SK-N-SH (cell line): ENCODE data around the gene MPHOSPH9. TPM values are rescaled to one million over a fixed set of nuclear protein-coding genes. Genes with fewer than 3 reads are reported as not detected.
"Not testable (repeated sequence)": the region's sequence is repeated elsewhere in the genome, so short reads cannot be mapped to it uniquely, and the experiment has no call there.

Experiments
- CTCF ChIA-PET: fragments of 300-600, 350-600 bp; formaldehyde crosslinking; extraction: SDS; loops from one replicate; lab custom pipeline; 2021; lab: Yijun Ruan, JAX
- POLR2A ChIA-PET: fragments of 350-600 bp; sonication (Branson Sonifier 250); formaldehyde crosslinking; extraction: SDS; loops from one replicate; lab custom pipeline; 2020; ENCODE audit warnings: antibody characterized with exemption, inconsistent platforms; lab: Yijun Ruan, JAX
- DNase-seq: peaks from one replicate; pipeline ENCODE4 v3.0.0; 2012
- H2AFZ ChIP-seq: fragments of 200-600 bp; sonication (generic); 2 replicates; pipeline ENCODE4 v1.8.1; 2016; ENCODE audit warnings: antibody characterized with exemption, mild to moderate bottlenecking, low read depth
- H3F3A ChIP-seq: fragments of 200-600 bp; sonication (generic); replicated peaks from 2 replicates; pipeline ENCODE3; 2016; ENCODE audit warnings: antibody characterized with exemption, mild to moderate bottlenecking; ENCODE audit not compliant: insufficient read depth
- H3K27ac ChIP-seq, 2 experiments: fragments of 200-500 bp in 1 of 2; fragments of 200-600 bp in 1 of 2; sonication (Bioruptor generic) in 1 of 2; sonication (generic), shearing (Covaris generic) in 1 of 2; 2 replicates each; pipeline versions ENCODE4 v1.5.1 to v1.6.1; 2014 to 2016; ENCODE audit warnings: low read depth in 2 of 2, inconsistent platforms in 1 of 2, low read length in 1 of 2, mild to moderate bottlenecking in 1 of 2, mixed read lengths in 1 of 2
- H3K27me3 ChIP-seq: fragments of 200-600 bp; sonication (generic), shearing (Covaris generic); 2 replicates; pipeline ENCODE4 v1.6.1; 2016; ENCODE audit warnings: mixed run types; ENCODE audit not compliant: insufficient read depth
- H3K36me3 ChIP-seq, 2 experiments: fragments of 200-500 bp in 1 of 2; fragments of 200-600 bp in 1 of 2; sonication (Bioruptor generic) in 1 of 2; sonication (generic) in 1 of 2; replicated peaks in 1 of 2; 2 replicates each; pipeline versions ENCODE3 to v1.5.1; 2014 to 2016; ENCODE audit warnings: low read length in 1 of 2, mild to moderate bottlenecking in 1 of 2; ENCODE audit not compliant: insufficient read depth in 2 of 2, control insufficient read depth in 1 of 2
- H3K4me1 ChIP-seq, 2 experiments: fragments of 200-500 bp in 1 of 2; fragments of 200-600 bp in 1 of 2; sonication (Bioruptor generic) in 1 of 2; sonication (generic), shearing (Covaris generic) in 1 of 2; 2 replicates each; pipeline versions ENCODE4 v1.5.1 to v1.6.1; 2014 to 2016; ENCODE audit warnings: low read depth in 1 of 2, low read length in 1 of 2, mixed run types in 1 of 2; ENCODE audit not compliant: insufficient read depth in 2 of 2, control insufficient read depth in 1 of 2
- H3K4me2 ChIP-seq: fragments of 200-600 bp; sonication (generic), shearing (Covaris generic); 2 replicates; pipeline ENCODE4 v1.6.1; 2017; ENCODE audit warnings: mixed run types
- H3K4me3 ChIP-seq, 2 experiments: fragments of 200-500 bp in 1 of 2; fragments of 200-600 bp in 1 of 2; sonication (Bioruptor generic) in 1 of 2; sonication (generic), shearing (Covaris generic) in 1 of 2; 2 replicates each; pipeline versions ENCODE4 v1.5.1 to v1.8.1; 2014 to 2016; ENCODE audit warnings: low read depth in 2 of 2, inconsistent platforms in 1 of 2, low read length in 1 of 2, mild to moderate bottlenecking in 1 of 2, mixed read lengths in 1 of 2, moderate library complexity in 1 of 2
- H3K79me2 ChIP-seq: fragments of 200-600 bp; sonication (generic); 2 replicates; pipeline ENCODE4 v1.8.1; 2017; ENCODE audit warnings: mild to moderate bottlenecking; ENCODE audit not compliant: insufficient read depth
- H3K9ac ChIP-seq: fragments of 200-600 bp; sonication (generic); 2 replicates; pipeline ENCODE4 v1.6.1; 2017; ENCODE audit warnings: mixed run types
- H3K9me2 ChIP-seq: fragments of 200-600 bp; sonication (generic); 2 replicates; pipeline ENCODE4 v1.6.1; 2017; ENCODE audit warnings: mixed run types
- H3K9me3 ChIP-seq: fragments of 200-600 bp; sonication (generic); 2 replicates; pipeline ENCODE4 v1.6.1; 2017; ENCODE audit warnings: mixed run types, mild to moderate bottlenecking, moderate library complexity
- H4K20me1 ChIP-seq: fragments of 200-600 bp; sonication (generic); 2 replicates; pipeline ENCODE4 v1.6.1; 2017; ENCODE audit warnings: mild to moderate bottlenecking, mixed run types; ENCODE audit not compliant: insufficient read depth
- ELF1 ChIP-seq: IDR thresholded peaks from 2 replicates; pipeline ENCODE4 v1.4.0; 2012
- EP300 ChIP-seq, 2 experiments: IDR thresholded peaks; 2 replicates each; pipeline versions ENCODE4 v1.4.0 to v1.6.1; 2012; ENCODE audit warnings: borderline replicate concordance in 1 of 2, low read depth in 1 of 2, low read length in 1 of 2
- FOSL2 ChIP-seq: IDR thresholded peaks from 2 replicates; pipeline ENCODE4 v1.4.0; 2012; ENCODE audit warnings: low read depth, mild to moderate bottlenecking, moderate library complexity, borderline replicate concordance
- FOXJ3 ChIP-seq: sonication (generic); formaldehyde crosslinking; IDR thresholded peaks from 2 replicates; pipeline ENCODE4 v1.5.1; 2020; ENCODE audit warnings: mild to moderate bottlenecking, missing genetic modification reagents
- JUND ChIP-seq: IDR thresholded peaks from 2 replicates; pipeline ENCODE4 v1.4.0; 2012
- MEF2A ChIP-seq: IDR thresholded peaks from 2 replicates; pipeline ENCODE4 v1.4.0; 2012; ENCODE audit warnings: low read depth, borderline replicate concordance
- POLR2AphosphoS5 ChIP-seq: IDR thresholded peaks from 2 replicates; pipeline ENCODE4 v1.6.1; 2012; ENCODE audit warnings: low read depth, low read length
- RAD21 ChIP-seq: IDR thresholded peaks from 2 replicates; pipeline ENCODE4 v1.6.1; 2012; ENCODE audit warnings: mild to moderate bottlenecking, low read length
- RXRA ChIP-seq: IDR thresholded peaks from 2 replicates; pipeline ENCODE4 v1.4.0; 2012; ENCODE audit warnings: low read depth, mild to moderate bottlenecking, borderline replicate concordance
- SMC3 ChIP-seq: IDR thresholded peaks from 2 replicates; pipeline ENCODE4 v1.6.1; 2012; ENCODE audit warnings: low read depth, low read length, improper control_type of control experiment
- YY1 ChIP-seq: IDR thresholded peaks from 2 replicates; pipeline ENCODE4 v1.4.0; 2012; ENCODE audit warnings: low read depth, mild to moderate bottlenecking
- WGBS: methylation state at CpG from one replicate; pipeline ENCODE4 v1.1.6; 2017; ENCODE audit warnings: low lambda C conversion rate; 5-methylcytosine and 5-hydroxymethylcytosine counted together
- polyA plus RNA-seq, 3 experiments: library from polyadenylated mRNA; depleted of rRNA; stranded (reverse); fragments of >200 nt; gene quantifications; 2 replicates each; pipeline ENCODE4 v1.2.3, GENCODE V29; 2012
- TF ChIP-seq, protein P1 (sequence below): fragments of 150-350 bp; IDR thresholded peaks from 2 replicates; pipeline ENCODE4 v1.6.1; 2016; ENCODE audit warnings: mild to moderate bottlenecking, low read depth, low read length
- TF ChIP-seq, protein P2 (sequence below): IDR thresholded peaks from 2 replicates; pipeline ENCODE4 v1.4.0; 2012; ENCODE audit warnings: low read depth, borderline replicate concordance
- TF ChIP-seq, protein P3 (sequence below): fragments of 200-600 bp; sonication (generic); IDR thresholded peaks from 2 replicates; pipeline ENCODE4 v1.6.1; 2017; ENCODE audit warnings: antibody characterized with exemption, mild to moderate bottlenecking, moderate library complexity

MPHOSPH9 gene
- polyA plus RNA-seq, 1 of the 3 experiments (the other 2 are of a cell fraction): 9.0 TPM

DNA sequence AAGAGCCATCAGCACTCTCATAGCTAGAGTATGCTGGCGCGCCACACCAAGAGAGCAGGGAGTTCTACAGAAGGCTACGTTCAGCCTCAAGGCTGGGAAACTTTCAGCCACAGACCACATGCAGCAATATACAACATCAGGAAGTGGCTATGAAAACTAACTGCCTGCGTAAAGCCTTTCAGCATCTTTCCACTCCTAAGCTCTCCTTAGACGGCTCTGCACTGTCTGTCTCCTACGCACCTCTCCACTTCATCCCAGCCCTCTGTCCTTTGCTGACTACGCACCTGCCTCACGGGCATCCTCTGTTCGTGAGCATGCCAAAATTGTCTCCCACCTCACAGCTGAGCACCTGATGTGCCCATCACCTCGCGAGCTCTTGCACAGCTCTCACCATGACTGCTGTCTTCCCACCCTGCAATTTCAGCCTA lies 9.7 kb downstream of the MPHOSPH9 start:
- POLR2A ChIA-PET: interaction anchor here (0.6 to 1.9 kb wide), 2 partner anchors 9 to 11 kb away, joined by 3 to 9 read pairs; partner anchors contain the start of genes MPHOSPH9 and MTRFR

DNA sequence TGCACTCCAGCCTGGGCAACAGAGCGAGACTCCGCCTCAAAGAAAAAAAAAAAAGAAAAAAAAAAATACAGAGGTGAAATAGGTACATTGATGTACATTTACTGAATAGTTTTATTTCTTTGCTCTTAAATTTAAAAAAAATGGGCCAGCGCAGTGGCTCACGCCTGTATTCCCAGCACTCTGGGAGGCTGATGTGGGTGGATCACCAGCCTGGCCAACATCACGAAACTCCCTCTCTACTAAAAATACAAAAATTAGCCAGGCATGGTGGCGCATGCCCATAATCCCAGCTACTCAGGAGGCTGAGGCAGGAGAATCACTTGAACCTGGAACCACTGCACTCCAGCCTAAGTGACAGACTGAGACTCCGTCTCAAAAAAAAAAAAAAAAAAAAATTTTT lies 25.1 kb downstream of the MPHOSPH9 start:
- POLR2A ChIA-PET: interaction anchor here (0.7 kb wide), 1 partner anchor 8 kb away, joined by 3 read pairs; no protein-coding TSS in a partner anchor

More for the DNA sequence above, 9.7 kb downstream of the MPHOSPH9 start:
- no peak for TF ChIP-seq SMC3
- no peak for TF ChIP-seq FOSL2
- TF ChIP-seq EP300 (IDR thresholded peaks at IDR 0.05; ENCODE audit: borderline replicate concordance in 1 of 2, low read depth in 1 of 2, low read length in 1 of 2): no peak
- TF ChIP-seq RXRA: no peak
- TF ChIP-seq YY1: no peak
- TF ChIP-seq, protein P1, sequence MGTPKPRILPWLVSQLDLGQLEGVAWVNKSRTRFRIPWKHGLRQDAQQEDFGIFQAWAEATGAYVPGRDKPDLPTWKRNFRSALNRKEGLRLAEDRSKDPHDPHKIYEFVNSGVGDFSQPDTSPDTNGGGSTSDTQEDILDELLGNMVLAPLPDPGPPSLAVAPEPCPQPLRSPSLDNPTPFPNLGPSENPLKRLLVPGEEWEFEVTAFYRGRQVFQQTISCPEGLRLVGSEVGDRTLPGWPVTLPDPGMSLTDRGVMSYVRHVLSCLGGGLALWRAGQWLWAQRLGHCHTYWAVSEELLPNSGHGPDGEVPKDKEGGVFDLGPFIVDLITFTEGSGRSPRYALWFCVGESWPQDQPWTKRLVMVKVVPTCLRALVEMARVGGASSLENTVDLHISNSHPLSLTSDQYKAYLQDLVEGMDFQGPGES: no peak
- no peak for TF ChIP-seq JUND
- TF ChIP-seq POLR2AphosphoS5: no peak
- TF ChIP-seq, protein P2, sequence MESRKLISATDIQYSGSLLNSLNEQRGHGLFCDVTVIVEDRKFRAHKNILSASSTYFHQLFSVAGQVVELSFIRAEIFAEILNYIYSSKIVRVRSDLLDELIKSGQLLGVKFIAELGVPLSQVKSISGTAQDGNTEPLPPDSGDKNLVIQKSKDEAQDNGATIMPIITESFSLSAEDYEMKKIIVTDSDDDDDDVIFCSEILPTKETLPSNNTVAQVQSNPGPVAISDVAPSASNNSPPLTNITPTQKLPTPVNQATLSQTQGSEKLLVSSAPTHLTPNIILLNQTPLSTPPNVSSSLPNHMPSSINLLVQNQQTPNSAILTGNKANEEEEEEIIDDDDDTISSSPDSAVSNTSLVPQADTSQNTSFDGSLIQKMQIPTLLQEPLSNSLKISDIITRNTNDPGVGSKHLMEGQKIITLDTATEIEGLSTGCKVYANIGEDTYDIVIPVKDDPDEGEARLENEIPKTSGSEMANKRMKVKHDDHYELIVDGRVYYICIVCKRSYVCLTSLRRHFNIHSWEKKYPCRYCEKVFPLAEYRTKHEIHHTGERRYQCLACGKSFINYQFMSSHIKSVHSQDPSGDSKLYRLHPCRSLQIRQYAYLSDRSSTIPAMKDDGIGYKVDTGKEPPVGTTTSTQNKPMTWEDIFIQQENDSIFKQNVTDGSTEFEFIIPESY: no peak
- TF ChIP-seq FOXJ3 (CRISPR knock-in tag): no peak
- TF ChIP-seq, protein P3, sequence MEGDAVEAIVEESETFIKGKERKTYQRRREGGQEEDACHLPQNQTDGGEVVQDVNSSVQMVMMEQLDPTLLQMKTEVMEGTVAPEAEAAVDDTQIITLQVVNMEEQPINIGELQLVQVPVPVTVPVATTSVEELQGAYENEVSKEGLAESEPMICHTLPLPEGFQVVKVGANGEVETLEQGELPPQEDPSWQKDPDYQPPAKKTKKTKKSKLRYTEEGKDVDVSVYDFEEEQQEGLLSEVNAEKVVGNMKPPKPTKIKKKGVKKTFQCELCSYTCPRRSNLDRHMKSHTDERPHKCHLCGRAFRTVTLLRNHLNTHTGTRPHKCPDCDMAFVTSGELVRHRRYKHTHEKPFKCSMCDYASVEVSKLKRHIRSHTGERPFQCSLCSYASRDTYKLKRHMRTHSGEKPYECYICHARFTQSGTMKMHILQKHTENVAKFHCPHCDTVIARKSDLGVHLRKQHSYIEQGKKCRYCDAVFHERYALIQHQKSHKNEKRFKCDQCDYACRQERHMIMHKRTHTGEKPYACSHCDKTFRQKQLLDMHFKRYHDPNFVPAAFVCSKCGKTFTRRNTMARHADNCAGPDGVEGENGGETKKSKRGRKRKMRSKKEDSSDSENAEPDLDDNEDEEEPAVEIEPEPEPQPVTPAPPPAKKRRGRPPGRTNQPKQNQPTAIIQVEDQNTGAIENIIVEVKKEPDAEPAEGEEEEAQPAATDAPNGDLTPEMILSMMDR: no peak
- no peak for TF ChIP-seq MEF2A
- no peak for TF ChIP-seq RAD21
- no peak for TF ChIP-seq ELF1
- CTCF ChIA-PET: interaction anchor here (1.1 to 1.7 kb wide), 3 partner anchors 9 to 46 kb away, joined by 3 to 8 read pairs (median 5); partner anchors contain the start of genes MPHOSPH9 and MTRFR
- DNase-seq: no peak
- Histone ChIP-seq H4K20me1 (no peaks in the 10 kb centered on the region), H3K9me2 (no peaks in the 10 kb centered on the region), H3K27me3 (no peaks in the 10 kb centered on the region), H3K4me2 (no peak overlapping the region), H3F3A (peaks cover 10% of the 10 kb centered on the region), H3K4me3 (no peak overlapping the region), H3K9ac (no peak overlapping the region), H3K9me3 (no peaks in the 10 kb centered on the region), H3K36me3 (peaks cover 6 to 29% of the 10 kb centered on the region in 2 experiments), H3K27ac (no peak overlapping the region), H3K4me1 (peaks cover 0 to 3% of the 10 kb centered on the region in 2 experiments; a peak in 2 of 4 replicates), H2AFZ (no peak overlapping the region), H3K79me2 (peaks cover 38% of the 10 kb centered on the region)
- WGBS: over 99% methylated on average over 11 of the region's 11 CpGs

DNA sequence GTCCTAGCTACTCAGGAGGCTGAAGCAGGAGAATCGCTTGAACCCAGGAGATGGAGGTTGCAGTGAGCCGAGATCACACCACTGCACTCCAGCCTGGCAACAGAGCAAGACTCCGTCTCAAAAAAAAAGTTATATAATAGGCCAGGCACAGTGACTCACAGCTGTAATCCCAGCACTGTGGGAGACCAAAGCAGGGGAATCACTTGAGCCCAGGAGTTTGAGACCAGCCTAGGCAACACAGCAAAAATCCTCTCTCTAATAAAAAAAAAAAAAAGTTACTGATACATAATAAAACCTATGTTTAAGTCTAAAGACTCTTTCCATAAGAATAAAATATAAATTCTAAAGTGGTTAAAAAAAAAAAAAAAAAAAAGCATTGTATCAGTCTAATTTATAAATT lies 26.1 kb downstream of the MPHOSPH9 start:
- CTCF ChIA-PET: interaction anchor here (1.2 kb wide), 1 partner anchor 31 kb away, joined by 3 read pairs; no protein-coding TSS in a partner anchor
- 87% methylated on average over 3 of the region's 3 CpGs for WGBS

More for the DNA sequence above, 25.1 kb downstream of the MPHOSPH9 start:
- H3K4me2 ChIP-seq, H3F3A ChIP-seq, H4K20me1 ChIP-seq, H3K27me3 ChIP-seq, DNase-seq, H3K79me2 ChIP-seq, H3K9me2 ChIP-seq, H3K27ac ChIP-seq, H3K4me3 ChIP-seq, H3K9ac ChIP-seq, H3K4me1 ChIP-seq, H2AFZ ChIP-seq, H3K9me3 ChIP-seq: not testable (repeated sequence)
- H3K36me3 ChIP-seq: peaks cover 6 to 22% of the 10 kb centered on the region in 2 experiments
- WGBS: 97% methylated on average over 7 of the region's 7 CpGs
- CTCF ChIA-PET: interaction anchor here (1.1 kb wide), 1 partner anchor 165 kb away, joined by 3 read pairs; no protein-coding TSS in a partner anchor

More for the DNA sequence above, 26.1 kb downstream of the MPHOSPH9 start:
- not testable (repeated sequence) for H3K27me3 ChIP-seq, DNase-seq, H3K4me2 ChIP-seq, H4K20me1 ChIP-seq, H3K4me1 ChIP-seq, H3K9me2 ChIP-seq, H3K27ac ChIP-seq, H3K9me3 ChIP-seq, H3F3A ChIP-seq, H3K9ac ChIP-seq, H3K79me2 ChIP-seq, H3K4me3 ChIP-seq, H2AFZ ChIP-seq
- H3K36me3 ChIP-seq: peaks cover 17 to 29% of the 10 kb centered on the region in 2 experiments
- POLR2A ChIA-PET: interaction anchor here (0.6 kb wide), 1 partner anchor 396 kb away, joined by 3 read pairs; no protein-coding TSS in a partner anchor
